ENCODE data around the gene DGKD.

- TF ChIP-seq CTCF (IDR thresholded peaks at IDR 0.05; ENCODE audit: insufficient read depth, low read depth, low read length) (no peak), EZH2 (IDR thresholded peaks at IDR 0.05; ENCODE audit: insufficient read depth, low read length) (no peak)
Observed at GRCh38 chr2:233354971-233355574, 779 bp downstream of the DGKD start.
